Naive thymus-derived CD4-positive, alpha-beta T cell (primary cell): ENCODE data around the gene DEAF1. TPM values are rescaled to one million over a fixed set of nuclear protein-coding genes. Genes with fewer than 3 reads are reported as not detected.

Source experiments
- ATAC-seq: fragments of 150-1000 bp; cut with Tn5 transposase; 2 replicates; pipeline ENCODE4 v1.10.0; 2021; ENCODE audit warnings: mild to moderate bottlenecking, moderate library complexity
- CTCF ChIA-PET: fragments of 350-600 bp; sonication (Branson Sonifier 250); formaldehyde crosslinking; loops from one replicate; lab custom pipeline; 2021; ENCODE audit warnings: antibody characterized with exemption; lab: Charles Lee
- POLR2A ChIA-PET: fragments of 350-600 bp; sonication (Branson Sonifier 250); formaldehyde crosslinking; loops from one replicate; lab custom pipeline; 2021; ENCODE audit warnings: antibody characterized with exemption, inconsistent platforms; lab: Charles Lee
- DNase-seq, 9 donors: peaks; one replicate each; pipeline versions ENCODE4 v3.0.0 to v3.0.0-alpha.2; 2020 to 2022; ENCODE audit warnings: mixed read lengths in 1 of 9
- H3K27ac ChIP-seq: one replicate; pipeline ENCODE4 v1.7.0; 2013; ENCODE audit warnings: mild to moderate bottlenecking, low read depth, low read length, moderate library complexity
- H3K27me3 ChIP-seq, 2 donors: one replicate each; pipeline ENCODE4 v1.7.0; 2013; ENCODE audit warnings: low read length in 2 of 2, mild to moderate bottlenecking in 2 of 2, moderate library complexity in 2 of 2; ENCODE audit not compliant: control insufficient read depth in 2 of 2, insufficient read depth in 2 of 2
- H3K36me3 ChIP-seq, 3 experiments: 1 replicate in 2 of 3; 2 replicates in 1 of 3; pipeline ENCODE4 v1.7.0; 2013; ENCODE audit warnings: low read length in 3 of 3, mild to moderate bottlenecking in 3 of 3, moderate library complexity in 1 of 3; ENCODE audit not compliant: insufficient read depth in 3 of 3, control insufficient read depth in 2 of 3
- H3K4me1 ChIP-seq, 2 donors: one replicate each; pipeline ENCODE4 v1.7.0; 2013; ENCODE audit warnings: low read length in 2 of 2, mild to moderate bottlenecking in 2 of 2, moderate library complexity in 1 of 2; ENCODE audit not compliant: control insufficient read depth in 2 of 2, insufficient read depth in 2 of 2
- H3K4me3 ChIP-seq: 2 replicates; pipeline ENCODE4 v1.7.0; 2013; ENCODE audit warnings: mild to moderate bottlenecking, low read length
- H3K9me3 ChIP-seq, 3 experiments: 1 replicate in 2 of 3; 2 replicates in 1 of 3; pipeline ENCODE4 v1.7.0; 2013; ENCODE audit warnings: low read length in 3 of 3; ENCODE audit not compliant: control insufficient read depth in 2 of 3
- H3K27ac Mint-ChIP-seq, 9 donors: one replicate each; pipeline ENCODE4 v1.8.0; 2020 to 2022; ENCODE audit warnings: mixed read lengths in 9 of 9, mild to moderate bottlenecking in 8 of 9, moderate library complexity in 5 of 9, inconsistent platforms in 2 of 9
- H3K27me3 Mint-ChIP-seq, 5 donors: one replicate each; pipeline ENCODE4 v1.8.0; 2021 to 2022; ENCODE audit warnings: mixed read lengths in 5 of 5, mild to moderate bottlenecking in 1 of 5
- H3K36me3 Mint-ChIP-seq, 5 donors: one replicate each; pipeline ENCODE4 v1.8.0; 2020 to 2022; ENCODE audit warnings: mixed read lengths in 5 of 5, mild to moderate bottlenecking in 3 of 5, inconsistent platforms in 1 of 5
- H3K4me1 Mint-ChIP-seq, 7 donors: one replicate each; pipeline ENCODE4 v1.8.0; 2020 to 2022; ENCODE audit warnings: mixed read lengths in 7 of 7, mild to moderate bottlenecking in 3 of 7, inconsistent platforms in 1 of 7
- H3K4me3 Mint-ChIP-seq, 10 donors: one replicate each; pipeline ENCODE4 v1.8.0; 2020 to 2022; ENCODE audit warnings: mild to moderate bottlenecking in 10 of 10, mixed read lengths in 10 of 10, moderate library complexity in 6 of 10, inconsistent platforms in 2 of 10
- H3K9me3 Mint-ChIP-seq, 11 donors: one replicate each; pipeline ENCODE4 v1.8.0; 2020 to 2022; ENCODE audit warnings: mixed read lengths in 11 of 11, mild to moderate bottlenecking in 4 of 11, inconsistent platforms in 1 of 11, moderate library complexity in 1 of 11
- intact Hi-C, 2 donors: fragments of 100-400 bp; cut with micrococcal nuclease; formaldehyde crosslinking; loops; one replicate each; pipeline ENCODE4 v1.15.1; 2023
- polyA plus RNA-seq, 2 donors: library from polyadenylated mRNA; unstranded; fragments of 300-500 nt; fragmentation: Illumina TruSeq; gene quantifications; one replicate each; pipeline ENCODE4 v1.2.3, GENCODE V29; 2021
- total RNA-seq, 6 experiments: library from RNA in 5 of 6; stranded (reverse) in 5 of 6; gene quantifications; 1 replicate in 5 of 6; 2 replicates in 1 of 6; pipeline ENCODE4 v1.2.3 and lab custom pipeline; 2021 to 2026

DEAF1 gene
- total and polyA plus RNA-seq, 7 experiments from 2014 or later, result 33.0 to 117 (median 54.2) TPM

GRCh38 chr11:699116-699508, 4.1 kb upstream of the DEAF1 start:
- no peak overlapping the region for H3K27ac ChIP-seq
- no peaks in the 10 kb centered on the region for H3K9me3 ChIP-seq
- no peaks in the 10 kb centered on the region for H3K27me3 ChIP-seq
- H3K9me3 Mint-ChIP-seq, result no peaks in the 10 kb centered on the region
- H3K4me3 Mint-ChIP-seq, result no peak overlapping the region
- no peak overlapping the region for H3K4me3 ChIP-seq
- H3K36me3 ChIP-seq, result peaks cover 0 to 34% (median 3%) of the 10 kb centered on the region in 3 experiments
- H3K27ac Mint-ChIP-seq, result peak overlapping the region in 1 of 9 donors; percentile 8
- intact Hi-C loops, result loop anchor here (5.0 to 10.0 kb wide), 2 partner anchors 162 to 284 kb away; partner anchors contain the start of genes HRAS (in 1 of the 2), LRRC56 (in 1 of the 2) and SIGIRR (in 1 of the 2)
- ATAC-seq (no peak), DNase-seq (no peak)
- H3K27me3 Mint-ChIP-seq, result no peaks in the 10 kb centered on the region
- CTCF ChIA-PET, result no interaction called here
- peaks cover 5 to 9% of the 10 kb centered on the region in 2 donors for H3K4me1 ChIP-seq
- H3K4me1 Mint-ChIP-seq, result peaks cover 14 to 24% (median 22%) of the 10 kb centered on the region in 7 donors
- H3K36me3 Mint-ChIP-seq, result peaks cover 0 to 5% (median 0%) of the 10 kb centered on the region in 5 donors
- POLR2A ChIA-PET, result interaction anchor here (0.8 to 1.2 kb wide), 2 partner anchors 23 to 123 kb away, joined by 3 to 4 read pairs; no protein-coding TSS in a partner anchor

GRCh38 chr11:698493-699115, 3.6 kb upstream of the DEAF1 start:
- H3K9me3 Mint-ChIP-seq, result no peaks in the 10 kb centered on the region
- intact Hi-C loops, result loop anchor here (5.0 to 10.0 kb wide), 2 partner anchors 161 to 284 kb away; partner anchors contain the start of genes HRAS (in 1 of the 2), LRRC56 (in 1 of the 2) and SIGIRR (in 1 of the 2)
- H3K4me1 Mint-ChIP-seq, result peaks cover 17 to 27% (median 25%) of the 10 kb centered on the region in 7 donors
- peaks cover 0 to 32% (median 3%) of the 10 kb centered on the region in 3 experiments for H3K36me3 ChIP-seq
- peak overlapping the region in 5 of 10 donors; percentile 21 to 84 (median 46) for H3K4me3 Mint-ChIP-seq
- peaks cover 0 to 5% (median 0%) of the 10 kb centered on the region in 5 donors for H3K36me3 Mint-ChIP-seq
- H3K27me3 ChIP-seq, result no peaks in the 10 kb centered on the region
- peak in 2 of 9 donors; percentile 23 to 37 for DNase-seq
- peak overlapping the region; percentile 100 for H3K27ac ChIP-seq
- ChIA-PET POLR2A (interaction anchor here (0.8 to 1.5 kb wide), 2 partner anchors 23 to 123 kb away, joined by 4 to 6 read pairs; no protein-coding TSS in a partner anchor), CTCF (interaction anchor here (0.6 kb wide), 1 partner anchor 880 kb away, joined by 4 read pairs; no protein-coding TSS in a partner anchor)
- peak overlapping the region in 8 of 9 donors; percentile 71 to 98 (median 88) for H3K27ac Mint-ChIP-seq
- ATAC-seq, result no peak
- H3K9me3 ChIP-seq, result no peaks in the 10 kb centered on the region
- no peaks in the 10 kb centered on the region for H3K27me3 Mint-ChIP-seq
- H3K4me3 ChIP-seq, result no peak overlapping the region
- H3K4me1 ChIP-seq, result peaks cover 10 to 14% of the 10 kb centered on the region in 2 donors

- H3K9me3 Mint-ChIP-seq, result peaks cover 0 to 4% (median 0%) of the 10 kb centered on the region in 11 donors
- Histone ChIP-seq H3K4me3 (no peak overlapping the region), H3K27ac (peak overlapping the region; percentile 100), H3K4me1 (peaks cover 13 to 21% of the 10 kb centered on the region in 2 donors), H3K27me3 (no peaks in the 10 kb centered on the region), H3K36me3 (peaks cover 0 to 25% (median 3%) of the 10 kb centered on the region in 3 experiments), H3K9me3 (no peaks in the 10 kb centered on the region)
- no peak for DNase-seq
- H3K27me3 Mint-ChIP-seq, result no peaks in the 10 kb centered on the region
- POLR2A ChIA-PET, result interaction anchor here (1.5 kb wide), 1 partner anchor 24 kb away, joined by 6 read pairs; no protein-coding TSS in a partner anchor
- peaks cover 0 to 5% (median 0%) of the 10 kb centered on the region in 5 donors for H3K36me3 Mint-ChIP-seq
- peak overlapping the region; percentile 12 to 90 (median 32) for H3K4me3 Mint-ChIP-seq
- H3K4me1 Mint-ChIP-seq, result peaks cover 25 to 34% (median 32%) of the 10 kb centered on the region in 7 donors
- peak overlapping the region; percentile 60 to 98 (median 88) for H3K27ac Mint-ChIP-seq
- intact Hi-C loops, result loop anchor here (2.0 to 10.0 kb wide), 4 partner anchors 35 to 283 kb away; partner anchors contain the start of genes HRAS (in 1 of the 2), LRRC56 (in 1 of the 2) and SIGIRR (in 1 of the 2)
- ATAC-seq, result no peak
- CTCF ChIA-PET, result interaction anchor here (0.6 to 2.8 kb wide), 2 partner anchors 28 to 881 kb away, joined by 4 to 16 read pairs; no protein-coding TSS in a partner anchor
Measured at GRCh38 chr11:697811-698311, 2.8 kb upstream of the DEAF1 start.

- Histone ChIP-seq H3K27ac (peak overlapping the region; percentile 100), H3K9me3 (no peaks in the 10 kb centered on the region), H3K4me1 (peaks cover 13 to 29% of the 10 kb centered on the region in 2 donors), H3K36me3 (peaks cover 0 to 16% (median 3%) of the 10 kb centered on the region in 3 experiments), H3K4me3 (no peak overlapping the region), H3K27me3 (no peaks in the 10 kb centered on the region)
- H3K4me3 Mint-ChIP-seq, result peak overlapping the region; percentile 42 to 92 (median 85)
- CTCF ChIA-PET, result interaction anchor here (0.6 to 2.8 kb wide), 5 partner anchors 26 to 686 kb away, joined by 3 to 16 read pairs (median 5); no protein-coding TSS in a partner anchor
- no peak for ATAC-seq
- peaks cover 0 to 4% (median 0%) of the 10 kb centered on the region in 11 donors for H3K9me3 Mint-ChIP-seq
- intact Hi-C loops, result loop anchor here (2.0 to 10.0 kb wide), 4 partner anchors 34 to 282 kb away; partner anchors contain the start of genes HRAS (in 1 of the 2), LRRC56 (in 1 of the 2) and SIGIRR (in 1 of the 2)
- POLR2A ChIA-PET, result interaction anchor here (0.6 to 1.5 kb wide), 8 partner anchors 14 to 185 kb away, joined by 3 to 6 read pairs (median 3); no protein-coding TSS in a partner anchor
- peak overlapping the region in 8 of 9 donors; percentile 18 to 98 (median 82) for H3K27ac Mint-ChIP-seq
- H3K36me3 Mint-ChIP-seq, result peaks cover 0 to 5% (median 0%) of the 10 kb centered on the region in 5 donors
- no peak for DNase-seq
- H3K27me3 Mint-ChIP-seq, result no peaks in the 10 kb centered on the region
- peaks cover 31 to 42% (median 40%) of the 10 kb centered on the region in 7 donors for H3K4me1 Mint-ChIP-seq
Measured at GRCh38 chr11:696955-697491, 2.0 kb upstream of the DEAF1 start.

- Histone ChIP-seq H3K27ac (peak within 1 kb of the TSS; percentile 100), H3K36me3 (peaks cover 0 to 7% (median 0%) of the 10 kb centered on the region in 3 experiments), H3K27me3 (no peaks in the 10 kb centered on the region), H3K4me3 (peak within 1 kb of the TSS; percentile 97), H3K9me3 (no peaks in the 10 kb centered on the region), H3K4me1 (peaks cover 13 to 42% of the 10 kb centered on the region in 2 donors)
- Mint-ChIP-seq H3K27me3 (no peaks in the 10 kb centered on the region), H3K36me3 (peaks cover 0 to 7% (median 0%) of the 10 kb centered on the region in 5 donors), H3K27ac (peak within 1 kb of the TSS; percentile 88 to 98 (median 95)), H3K4me3 (peak within 1 kb of the TSS; percentile 84 to 92 (median 89)), H3K4me1 (peaks cover 40 to 56% (median 52%) of the 10 kb centered on the region in 7 donors), H3K9me3 (peaks cover 0 to 4% (median 0%) of the 10 kb centered on the region in 11 donors)
- intact Hi-C loops, result loop anchor here (1.0 to 10.0 kb wide), 16 partner anchors 28 to 426 kb away; partner anchors contain the start of genes IRF7 (in 2 of the 2), LRRC56 (in 2 of the 2), PHRF1 (in 2 of the 2) and RNH1 (in 2 of the 2)
- DNase-seq (peak; percentile 91 to 98 (median 98)), ATAC-seq (peak; percentile 76)
- ChIA-PET CTCF (interaction anchor here (0.7 to 2.8 kb wide), 5 partner anchors 28 to 160 kb away, joined by 3 to 16 read pairs (median 4); no protein-coding TSS in a partner anchor), POLR2A (interaction anchor here (0.6 to 2.4 kb wide), 20 partner anchors 10 to 278 kb away, joined by 3 to 14 read pairs (median 4); partner anchors contain the start of genes EPS8L2, HRAS, PHRF1 and PNPLA2)
Measured at GRCh38 chr11:695538-696248, 671 bp upstream of the DEAF1 start, which contains the start of gene TMEM80. TSS of gene TMEM80 (plus strand) at chr11:695816. CDS start at chr11:695828, 12 bp downstream.
